ENCODE data around the gene IFIT1.
"Not testable (repeated sequence)": the region's sequence is repeated elsewhere in the genome, so short reads cannot be mapped to it uniquely, and the experiment has no call there.

Gene IFIT1

GRCh38 chr10:89403043-89403442, 10.6 kb downstream of the IFIT1 start:
- no peak for DNase-seq

GRCh38 chr10:89404104-89405047, 12.0 kb downstream of the IFIT1 start:
- no peak for DNase-seq

GRCh38 chr10:89406178-89406577, 13.8 kb downstream of the IFIT1 start:
- not testable (repeated sequence) for DNase-seq

GRCh38 chr10:89407792-89408191, 15.4 kb downstream of the IFIT1 start:
- DNase-seq, result not testable (repeated sequence)

DNA sequence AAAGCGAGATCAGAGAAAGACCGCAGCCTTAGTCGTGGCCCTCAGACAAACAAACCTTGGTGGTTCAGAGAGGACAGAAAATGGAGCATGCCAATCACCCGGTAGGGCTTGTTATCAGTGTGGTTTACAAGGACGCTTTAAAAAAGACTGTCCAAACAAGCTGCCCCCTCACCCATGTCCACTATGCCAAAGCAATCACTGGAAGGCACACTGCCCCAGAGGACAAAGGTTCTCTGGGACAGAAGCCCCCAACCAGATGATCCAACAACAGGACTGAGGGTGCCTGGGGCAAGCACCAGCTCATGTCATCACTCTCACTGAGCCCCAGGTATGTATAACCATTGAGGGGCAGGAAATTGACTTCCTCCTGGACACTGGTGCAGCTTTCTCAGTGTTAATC, 16.9 kb downstream of the IFIT1 start:
- not testable (repeated sequence) for DNase-seq

- not testable (repeated sequence) for DNase-seq
These were observed 18.1 kb downstream of the IFIT1 start for GRCh38 chr10:89410551-89410950.

- not testable (repeated sequence) for DNase-seq
These were observed 18.7 kb downstream of the IFIT1 start for GRCh38 chr10:89411135-89411534.

DNA sequence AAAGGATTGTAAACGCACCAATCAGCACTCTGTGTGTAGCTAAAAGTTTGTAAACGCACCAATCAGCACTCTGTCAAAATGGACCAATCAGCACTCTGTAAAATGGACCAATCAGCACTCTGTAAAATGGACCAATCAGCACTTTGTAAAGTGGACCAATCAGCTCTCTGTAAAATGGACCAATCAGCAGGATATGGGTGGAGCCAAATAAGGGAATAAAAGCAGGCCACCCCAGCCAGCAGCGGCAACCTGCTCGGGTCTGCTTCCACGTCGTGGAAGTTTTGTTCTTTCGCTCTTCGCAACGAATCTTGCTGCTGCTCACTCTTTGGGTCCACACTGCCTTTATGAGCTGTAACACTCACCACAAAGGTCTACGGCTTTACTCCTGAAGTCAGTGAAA, 19.9 kb downstream of the IFIT1 start:
- not testable (repeated sequence) for DNase-seq

DNA sequence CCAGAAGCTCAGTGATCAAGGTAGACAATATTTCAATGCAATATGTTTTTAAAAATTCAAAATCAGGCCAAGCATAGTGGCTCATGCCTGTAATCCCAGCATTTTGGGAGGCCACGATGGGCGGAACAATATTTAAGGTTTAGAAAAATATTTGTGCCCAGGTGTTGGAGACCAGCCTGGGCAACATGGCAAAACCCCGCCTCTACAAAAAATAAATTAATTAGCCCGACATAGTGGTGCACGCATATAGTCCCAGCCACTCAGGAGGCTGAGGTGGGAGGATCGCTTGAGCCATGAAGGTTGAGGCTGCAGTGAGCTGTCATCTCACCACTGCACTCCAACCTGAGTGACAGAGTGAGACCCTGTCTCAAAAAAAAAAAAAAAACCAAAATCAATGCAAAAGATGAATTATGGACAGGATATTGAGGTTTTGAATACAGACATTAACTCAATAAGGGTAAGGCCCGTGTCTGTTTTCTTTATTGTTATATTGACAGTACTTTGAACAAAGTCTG, 21.0 kb downstream of the IFIT1 start:
- no peak for DNase-seq

GRCh38 chr10:89414146-89414878, 21.9 kb downstream of the IFIT1 start, which contains the start of gene IFIT5:
TSS of gene IFIT5 (plus strand) at chr10:89414568. CDS start at chr10:89414799, 231 bp downstream.
- DNase-seq, result peak; percentile 56

- peak; percentile 33 for DNase-seq
These were observed 22.7 kb downstream of the IFIT1 start for GRCh38 chr10:89414879-89415821.

DNA sequence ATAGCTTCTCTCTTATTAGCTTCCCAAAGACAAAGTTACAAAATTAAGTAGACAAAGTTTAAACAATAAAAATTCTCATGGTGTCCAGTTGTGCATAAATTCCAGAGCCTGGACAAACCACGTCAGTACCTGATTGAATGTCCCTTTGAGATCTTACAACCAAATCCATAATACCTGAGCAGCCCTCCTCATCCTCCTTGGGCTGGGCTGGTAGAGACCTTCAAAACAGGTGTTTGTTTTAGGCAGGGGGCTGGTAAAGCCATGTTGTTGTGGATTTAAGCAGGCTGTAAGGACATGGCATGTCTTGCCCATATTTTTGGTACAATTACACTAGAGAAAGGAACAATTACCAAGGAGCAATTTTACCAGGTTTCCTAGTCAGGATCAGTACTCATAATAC, 24.0 kb downstream of the IFIT1 start:
- no peak for DNase-seq

GRCh38 chr10:89419548-89419947, 27.1 kb downstream of the IFIT1 start:
- no peak for DNase-seq

GRCh38 chr10:89421018-89421476, 28.6 kb downstream of the IFIT1 start:
- DNase-seq, result no peak

- no peak for DNase-seq
These were observed 32.6 kb downstream of the IFIT1 start for GRCh38 chr10:89425000-89425399.

DNA sequence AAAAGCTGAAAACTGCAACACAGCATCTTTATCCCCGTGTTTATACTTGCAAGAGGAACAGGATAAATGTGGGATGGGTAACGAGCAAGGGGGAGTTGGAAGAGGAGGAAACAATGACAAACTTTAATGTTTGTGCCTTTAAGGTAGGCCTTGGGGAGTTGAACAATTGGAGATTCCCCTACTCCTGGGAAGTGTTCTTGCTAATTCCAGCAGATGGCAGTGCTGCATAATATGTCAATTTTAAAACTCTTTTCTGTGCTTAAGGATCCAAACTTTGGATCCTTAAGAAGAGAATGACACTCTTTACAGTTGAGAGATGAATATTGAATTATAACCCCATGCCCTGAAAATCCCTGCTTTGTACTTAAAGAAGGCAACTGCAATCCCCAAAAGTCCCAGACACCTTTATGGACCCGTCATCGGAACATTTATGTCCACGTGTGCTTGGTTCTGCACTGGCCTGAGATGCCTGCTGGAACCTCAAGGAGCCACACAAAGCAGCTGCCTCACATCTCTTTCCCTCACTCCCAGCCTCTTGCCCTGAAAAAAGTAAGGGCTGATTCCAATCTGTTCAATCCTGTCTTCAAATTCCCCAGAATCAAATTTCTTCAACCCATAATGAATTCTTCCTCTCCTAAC, 33.9 kb downstream of the IFIT1 start:
- peak; percentile 17 for DNase-seq

DNA sequence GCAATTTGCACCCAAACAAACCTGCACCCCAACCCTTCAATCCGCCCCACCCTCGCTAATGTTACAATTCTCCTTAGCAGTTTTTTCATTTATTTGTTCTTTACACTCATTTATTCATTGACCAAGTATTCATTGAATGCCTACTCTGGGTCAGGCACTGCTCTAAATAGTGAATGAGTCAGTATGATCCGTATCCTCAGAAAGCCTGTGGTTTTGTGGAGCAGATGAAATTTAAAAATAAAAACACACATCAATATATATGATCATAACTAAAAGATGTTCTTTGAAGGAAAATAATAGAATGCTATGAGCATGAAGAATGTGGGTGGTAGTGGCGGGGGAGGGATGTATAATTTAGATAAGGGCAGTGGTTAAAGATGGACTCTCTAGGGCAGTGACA, 35.2 kb downstream of the IFIT1 start:
- DNase-seq, result no peak

- no peak for DNase-seq
These were observed 36.5 kb downstream of the IFIT1 start for GRCh38 chr10:89428877-89429276.

GRCh38 chr10:89431977-89432376, 39.6 kb downstream of the IFIT1 start:
- DNase-seq, result no peak

DNA sequence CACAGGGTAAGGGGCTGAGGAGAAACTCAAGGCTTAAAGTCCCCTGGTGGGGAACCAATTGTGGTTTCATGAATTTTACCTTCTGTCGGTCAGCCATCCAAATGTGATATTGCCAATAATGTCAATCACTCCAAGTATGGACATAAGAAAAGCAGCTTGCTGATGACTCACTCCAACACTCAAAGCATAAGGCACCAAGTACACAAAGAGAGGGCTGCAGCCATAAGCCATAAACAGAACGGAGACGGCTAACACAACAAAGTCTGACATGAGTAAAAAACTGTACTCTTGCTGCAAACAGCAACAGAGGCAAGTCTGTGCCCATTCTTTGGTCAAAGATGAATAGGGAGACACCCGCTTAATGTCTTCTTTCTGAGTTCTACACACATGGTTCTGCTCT, 46.1 kb downstream of the IFIT1 start:
- DNase-seq, result no peak

GRCh38 chr10:89440226-89441009, 48.0 kb downstream of the IFIT1 start:
- peak; percentile 39 for DNase-seq
